K562 (cell line): Measurements from ENCODE around the gene ZKSCAN3. TPM values are rescaled to one million over a fixed set of nuclear protein-coding genes. Genes with fewer than 3 reads are reported as not detected.

Source experiments
- ATF1 ChIP-seq, 2 experiments: fragments of 450-650 bp in 1 of 2; IDR thresholded peaks; 2 replicates each; pipeline ENCODE4 v1.6.1; 2016; ENCODE audit warnings: missing compliant biosample characterization in 1 of 2, missing genetic modification characterization in 1 of 2
- ATF7 ChIP-seq: fragments of 450-650 bp; IDR thresholded peaks from 2 replicates; pipeline ENCODE4 v1.7.1; 2014; ENCODE audit warnings: mild to moderate bottlenecking, moderate library complexity
- CC2D1A ChIP-seq: fragments of 450-650 bp; IDR thresholded peaks from 2 replicates; pipeline ENCODE4 v1.6.1; 2017; ENCODE audit warnings: mild to moderate bottlenecking
- HMG20A ChIP-seq: fragments of 450-650 bp; formaldehyde crosslinking; conservative IDR thresholded peaks from 2 replicates; pipeline ENCODE4 v1.4.0; 2020; ENCODE audit warnings: mild to moderate bottlenecking, mixed read lengths
- HOMEZ ChIP-seq: fragments of 250-450 bp; sonication (Bioruptor Pico); IDR thresholded peaks from 2 replicates; pipeline ENCODE4 v1.4.0; 2020; ENCODE audit warnings: mild to moderate bottlenecking, moderate library complexity
- KAT7 ChIP-seq: sonication (generic); formaldehyde crosslinking; IDR thresholded peaks from 2 replicates; pipeline ENCODE4 v1.8.0; 2022; ENCODE audit warnings: missing genetic modification reagents, mild to moderate bottlenecking, borderline replicate concordance
- KDM4B ChIP-seq, 2 experiments: fragments of 450-650 bp in 1 of 2; sonication (generic) in 1 of 2; IDR thresholded peaks; 2 replicates each; pipeline ENCODE4 v1.6.1; 2016 to 2017; ENCODE audit warnings: borderline replicate concordance in 2 of 2, antibody characterized with exemption in 1 of 2, low read depth in 1 of 2, mild to moderate bottlenecking in 1 of 2
- MAFK ChIP-seq: IDR thresholded peaks from 2 replicates; pipeline ENCODE4 v1.6.1; 2011; ENCODE audit warnings: low read length, improper control_type of control experiment
- MIER1 ChIP-seq: fragments of 450-650 bp; IDR thresholded peaks from 2 replicates; pipeline ENCODE4 v1.6.1; 2016; ENCODE audit warnings: antibody characterized with exemption, mild to moderate bottlenecking, low read depth
- MTA2 ChIP-seq: fragments of 450-650 bp; IDR thresholded peaks from 2 replicates; pipeline ENCODE4 v1.6.1; 2016; ENCODE audit warnings: low read depth
- RUNX1 ChIP-seq: sonication (generic); IDR thresholded peaks from 2 replicates; pipeline ENCODE4 v1.6.1; 2016; ENCODE audit warnings: antibody characterized with exemption, low read depth
- SMARCE1 ChIP-seq: fragments of 450-650 bp; IDR thresholded peaks from 2 replicates; pipeline ENCODE4 v1.7.1; 2016; ENCODE audit warnings: mild to moderate bottlenecking
- USF1 ChIP-seq: sonication (generic); formaldehyde crosslinking; IDR thresholded peaks from 2 replicates; pipeline ENCODE4 v1.9.0; 2022; ENCODE audit warnings: mild to moderate bottlenecking, missing genetic modification reagents
- XRCC3 ChIP-seq: fragments of 450-650 bp; IDR thresholded peaks from 2 replicates; pipeline ENCODE4 v1.6.1; 2017; ENCODE audit warnings: mild to moderate bottlenecking, moderate library complexity
- ZBTB2 ChIP-seq: fragments of 450-650 bp; IDR thresholded peaks from 2 replicates; pipeline ENCODE4 v1.6.1; 2016; ENCODE audit warnings: antibody characterized with exemption
- ZFP91 ChIP-seq: sonication (generic); formaldehyde crosslinking; IDR thresholded peaks from 2 replicates; pipeline ENCODE4 v1.8.0; 2022; ENCODE audit warnings: mild to moderate bottlenecking, missing genetic modification reagents
- ZNF24 ChIP-seq: fragments of 450-650 bp; IDR thresholded peaks from 2 replicates; pipeline ENCODE4 v1.6.1; 2016
- ZNF592 ChIP-seq: fragments of 450-650 bp; IDR thresholded peaks from 2 replicates; pipeline ENCODE4 v1.6.1; 2017; ENCODE audit warnings: antibody characterized with exemption, mild to moderate bottlenecking
- polyA plus RNA-seq, 8 experiments: library from polyadenylated mRNA; depleted of rRNA in 4 of 8; stranded (reverse) in 5 of 8; unstranded in 3 of 8; fragments of >200 nt; fragmentation: Nextera tagmentation in 2 of 8; fragmentation: Illumina TruSeq in 1 of 8; extraction: Ambion mirVana in 2 of 8; extraction: Trizol in 1 of 8; gene quantifications; 2 replicates each; pipeline versions ENCODE4 v1.2.1 to v1.2.3, GENCODE V29; 2011 to 2014; ENCODE audit warnings: inconsistent platforms in 1 of 8, missing spikeins in 1 of 8
- total RNA-seq, 7 experiments: library from RNA; depleted of rRNA in 6 of 7; stranded (reverse); fragments of >200 nt in 6 of 7; fragmentation: Illumina TruSeq in 2 of 7; extraction: Trizol in 2 of 7; gene quantifications; 2 replicates each; pipeline versions ENCODE4 v1.2.1 to v1.2.3, GENCODE V29; 2011 to 2021; ENCODE audit warnings: low replicate concordance in 1 of 7

The ZKSCAN3 gene
- total and polyA plus RNA-seq, 9 of the 15 experiments (the other 6 are each of a cell fraction or from before 2014, with no cell fraction given): 3.0 to 12.4 (median 10.2) TPM

- peak; percentile 56 for TF ChIP-seq ZNF592
- TF ChIP-seq RUNX1: no peak
- peak; percentile 35; the same call in 1 of the 2 replicates for TF ChIP-seq SMARCE1
- TF ChIP-seq USF1: no peak
- no peak for TF ChIP-seq HMG20A
- TF ChIP-seq ZBTB2: no peak
- TF ChIP-seq ZFP91 (CRISPR knock-in tag): no peak
- peak; percentile 97; the same call in 1 of the 2 replicates for TF ChIP-seq KAT7 (CRISPR knock-in tag)
- peak; percentile 35; the same call in 1 of the 2 replicates for TF ChIP-seq MAFK
- no peak for TF ChIP-seq ATF1 (CRISPR knock-in tag; IDR thresholded peaks at IDR 0.05)
- TF ChIP-seq ATF1 (tag; IDR thresholded peaks at IDR 0.05): peak; percentile 60
- peak; percentile 12; the same call in 1 of the 2 replicates for TF ChIP-seq ZNF24
- TF ChIP-seq ATF7: peak; percentile 68; the same call in 1 of the 2 replicates
- TF ChIP-seq KDM4B (IDR thresholded peaks at IDR 0.05; ENCODE audit: borderline replicate concordance in 2 of 2, low read depth in 1 of 2): no peak
- TF ChIP-seq MIER1: no peak
- no peak for TF ChIP-seq XRCC3
- no peak; the same call in 1 of the 2 replicates for TF ChIP-seq MTA2
- TF ChIP-seq HOMEZ (CRISPR knock-in tag): no peak
- peak; percentile 72; the same call in 1 of the 2 replicates for TF ChIP-seq CC2D1A
Observed at GRCh38 chr6:28355743-28356665, 6.3 kb downstream of the ZKSCAN3 start (continued).
